Keratinocyte (primary cell): ENCODE data around the gene PKNOX2. TPM values are rescaled to one million over a fixed set of nuclear protein-coding genes. Genes with fewer than 3 reads are reported as not detected.

Source experiments
- DNase-seq: peaks from one replicate; pipeline ENCODE4 v3.0.0-alpha.2; 2011; ENCODE audit warnings: low read depth, missing footprints, low spot score
- FAIRE-seq: peaks from 2 replicates; lab custom pipeline; 2011; peaks lifted over from hg19 to GRCh38; lab: Jason Lieb, UNC
- H2AFZ ChIP-seq: 2 replicates; pipeline ENCODE4 v1.6.0; 2012; ENCODE audit warnings: low read length, control low read depth, inconsistent platforms; ENCODE audit not compliant: control insufficient read depth
- H3K27ac ChIP-seq: 2 replicates; pipeline ENCODE4 v1.5.1; 2011; ENCODE audit warnings: low read length; ENCODE audit not compliant: control insufficient read depth, insufficient read depth
- H3K27me3 ChIP-seq: 3 replicates; pipeline ENCODE4 v1.6.0; 2011; ENCODE audit warnings: low read length; ENCODE audit not compliant: control insufficient read depth, insufficient read depth; ENCODE audit errors: extremely low read depth
- H3K36me3 ChIP-seq, 2 experiments: 2 replicates in 1 of 2; 3 replicates in 1 of 2; pipeline ENCODE4 v1.5.1; 2011; ENCODE audit warnings: low read length in 2 of 2, mild to moderate bottlenecking in 1 of 2; ENCODE audit not compliant: control insufficient read depth in 2 of 2, insufficient read depth in 2 of 2; ENCODE audit errors: extremely low read depth in 1 of 2
- H3K4me1 ChIP-seq: 3 replicates; pipeline ENCODE4 v1.5.1; 2011; ENCODE audit warnings: low read length; ENCODE audit not compliant: control insufficient read depth, insufficient read depth; ENCODE audit errors: extremely low read depth
- H3K4me2 ChIP-seq: 3 replicates; pipeline ENCODE4 v1.6.0; 2011; ENCODE audit warnings: low read depth, low read length; ENCODE audit not compliant: control insufficient read depth, insufficient read depth; ENCODE audit errors: extremely low read depth
- H3K4me3 ChIP-seq, 3 experiments: fragments of 200-600 bp in 1 of 3; sonication (generic) in 1 of 3; 2 replicates in 2 of 3; 3 replicates in 1 of 3; pipeline ENCODE4 v1.5.1; 2011 to 2016; ENCODE audit warnings: low read length in 3 of 3, mild to moderate bottlenecking in 3 of 3, control low read depth in 2 of 3, inconsistent platforms in 1 of 3, low read depth in 1 of 3, mixed read lengths in 1 of 3, mixed run types in 1 of 3, moderate library complexity in 1 of 3; ENCODE audit not compliant: control insufficient read depth in 2 of 3, insufficient read depth in 2 of 3; ENCODE audit errors: extremely low read depth in 1 of 3
- H3K79me2 ChIP-seq: 2 replicates; pipeline ENCODE4 v1.6.0; 2012; ENCODE audit warnings: low read length; ENCODE audit not compliant: control insufficient read depth, insufficient read depth
- H3K9ac ChIP-seq: 3 replicates; pipeline ENCODE4 v1.6.0; 2011; ENCODE audit warnings: low read length; ENCODE audit not compliant: control insufficient read depth, insufficient read depth; ENCODE audit errors: extremely low read depth
- H3K9me1 ChIP-seq: 3 replicates; pipeline ENCODE4 v1.6.0; 2011; ENCODE audit warnings: low read length; ENCODE audit not compliant: control insufficient read depth, insufficient read depth; ENCODE audit errors: extremely low read depth
- H3K9me3 ChIP-seq: 2 replicates; pipeline ENCODE4 v1.5.1; 2012; ENCODE audit warnings: low read depth, low read length; ENCODE audit not compliant: control insufficient read depth
- H4K20me1 ChIP-seq: 3 replicates; pipeline ENCODE4 v1.6.0; 2011; ENCODE audit warnings: low read length; ENCODE audit not compliant: control insufficient read depth, insufficient read depth; ENCODE audit errors: extremely low read depth
- EZH2 ChIP-seq: IDR thresholded peaks from one replicate; pipeline ENCODE4 v1.6.1; 2012; ENCODE audit warnings: inconsistent platforms, mild to moderate bottlenecking, low read length, moderate library complexity
- dilution Hi-C: fragments of 300-500 bp; cut with MboI; formaldehyde crosslinking; loops from one replicate; pipeline ENCODE4 v1.7.0; 2020; ENCODE audit warnings: low sequenced_read_pairs; ENCODE audit not compliant: extremely low pct_ligation_motif_present
- polyA plus RNA-seq, 5 experiments: library from polyadenylated mRNA; depleted of rRNA in 3 of 5; stranded (reverse) in 3 of 5; stranded (forward) in 1 of 5; unstranded in 1 of 5; fragments of >200 nt; gene quantifications; 1 replicate in 1 of 5; 2 replicates in 3 of 5; 3 replicates in 1 of 5; pipeline versions ENCODE4 v1.2.1 to v1.2.3, GENCODE V29; 2011 to 2012; ENCODE audit warnings: missing spikeins in 2 of 5, low read depth in 1 of 5, low replicate concordance in 1 of 5
- TF ChIP-seq, protein P1 (sequence below), 3 experiments: IDR thresholded peaks in 1 of 3; conservative IDR thresholded peaks in 1 of 3; optimal IDR thresholded peaks in 1 of 3; 2 replicates in 2 of 3; 3 replicates in 1 of 3; pipeline versions ENCODE3 to v1.5.1; 2011; ENCODE audit warnings: low read length in 3 of 3, mild to moderate bottlenecking in 3 of 3, moderate library complexity in 2 of 3, control low read depth in 1 of 3, inconsistent platforms in 1 of 3; ENCODE audit not compliant: insufficient read depth in 2 of 3; ENCODE audit errors: extremely low read depth in 1 of 3

PKNOX2 gene
- polyA plus RNA-seq, 1 donor (not counting 4 experiments of a cell fraction or from before 2014, with no cell fraction given) = 0.05 TPM

- DNase-seq (peak; percentile 23), FAIRE-seq (no peak)
- no peaks in the 10 kb centered on the region for H3K9me1 ChIP-seq
- H3K9me3 ChIP-seq = no peaks in the 10 kb centered on the region
- H3K27ac ChIP-seq = no peak overlapping the region
- H3K36me3 ChIP-seq = no peaks in the 10 kb centered on the region
- no peak overlapping the region for H3K4me3 ChIP-seq
- no peak overlapping the region for H2AFZ ChIP-seq
- dilution Hi-C loops = no loop called here
- TF ChIP-seq, protein P1, sequence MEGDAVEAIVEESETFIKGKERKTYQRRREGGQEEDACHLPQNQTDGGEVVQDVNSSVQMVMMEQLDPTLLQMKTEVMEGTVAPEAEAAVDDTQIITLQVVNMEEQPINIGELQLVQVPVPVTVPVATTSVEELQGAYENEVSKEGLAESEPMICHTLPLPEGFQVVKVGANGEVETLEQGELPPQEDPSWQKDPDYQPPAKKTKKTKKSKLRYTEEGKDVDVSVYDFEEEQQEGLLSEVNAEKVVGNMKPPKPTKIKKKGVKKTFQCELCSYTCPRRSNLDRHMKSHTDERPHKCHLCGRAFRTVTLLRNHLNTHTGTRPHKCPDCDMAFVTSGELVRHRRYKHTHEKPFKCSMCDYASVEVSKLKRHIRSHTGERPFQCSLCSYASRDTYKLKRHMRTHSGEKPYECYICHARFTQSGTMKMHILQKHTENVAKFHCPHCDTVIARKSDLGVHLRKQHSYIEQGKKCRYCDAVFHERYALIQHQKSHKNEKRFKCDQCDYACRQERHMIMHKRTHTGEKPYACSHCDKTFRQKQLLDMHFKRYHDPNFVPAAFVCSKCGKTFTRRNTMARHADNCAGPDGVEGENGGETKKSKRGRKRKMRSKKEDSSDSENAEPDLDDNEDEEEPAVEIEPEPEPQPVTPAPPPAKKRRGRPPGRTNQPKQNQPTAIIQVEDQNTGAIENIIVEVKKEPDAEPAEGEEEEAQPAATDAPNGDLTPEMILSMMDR (optimal IDR thresholded peaks at IDR 0.05 in 1 of 3, IDR thresholded peaks at IDR 0.05 in 1 of 3, conservative IDR thresholded peaks at IDR 0.05 in 1 of 3; ENCODE audit: extremely low read depth in 1 of 3, insufficient read depth in 2 of 3, low read length in 3 of 3) = no peak
- no peak for TF ChIP-seq EZH2
- H3K27me3 ChIP-seq = peaks cover 16% of the 10 kb centered on the region
- peak overlapping the region; percentile 40 for H3K4me2 ChIP-seq
- no peaks in the 10 kb centered on the region for H3K79me2 ChIP-seq
- no peaks in the 10 kb centered on the region for H4K20me1 ChIP-seq
- no peak overlapping the region for H3K9ac ChIP-seq
- peaks cover 48% of the 10 kb centered on the region for H3K4me1 ChIP-seq
Observed at GRCh38 chr11:125410091-125410490, 245.5 kb downstream of the PKNOX2 start.

DNA sequence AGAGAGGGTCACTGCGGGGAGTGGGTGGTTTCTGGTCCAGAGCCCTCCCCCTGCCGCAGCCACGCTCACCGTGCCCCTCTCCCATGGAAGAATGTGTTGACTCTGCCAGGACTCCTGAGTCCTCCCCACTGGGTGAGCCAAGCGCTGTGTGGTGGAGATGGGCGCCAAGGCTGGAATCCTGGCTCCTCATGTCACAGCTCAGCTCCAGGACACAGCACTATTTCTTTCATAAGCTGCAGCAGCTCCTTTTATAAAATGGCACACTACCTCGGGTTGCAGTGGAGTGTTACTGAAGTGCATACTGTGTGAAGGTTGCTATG, 247.6 kb downstream of the PKNOX2 start:
- no peak overlapping the region for H3K4me3 ChIP-seq
- H3K9me3 ChIP-seq = no peaks in the 10 kb centered on the region
- dilution Hi-C loops = no loop called here
- H3K9me1 ChIP-seq = no peaks in the 10 kb centered on the region
- H3K9ac ChIP-seq = no peak overlapping the region
- FAIRE-seq (no peak), DNase-seq (no peak)
- H3K27ac ChIP-seq = no peak overlapping the region
- H4K20me1 ChIP-seq = no peaks in the 10 kb centered on the region
- no peaks in the 10 kb centered on the region for H3K36me3 ChIP-seq
- no peaks in the 10 kb centered on the region for H3K27me3 ChIP-seq
- no peaks in the 10 kb centered on the region for H3K79me2 ChIP-seq
- no peak overlapping the region for H2AFZ ChIP-seq
- TF ChIP-seq EZH2 = no peak
- TF ChIP-seq, protein P1 (optimal IDR thresholded peaks at IDR 0.05 in 1 of 3, IDR thresholded peaks at IDR 0.05 in 1 of 3, conservative IDR thresholded peaks at IDR 0.05 in 1 of 3; ENCODE audit: extremely low read depth in 1 of 3, insufficient read depth in 2 of 3, low read length in 3 of 3) = no peak
- no peak overlapping the region for H3K4me2 ChIP-seq
- H3K4me1 ChIP-seq = peaks cover 45% of the 10 kb centered on the region
